ENCODE results near the gene CSH1. TPM values are rescaled to one million over a fixed set of nuclear protein-coding genes. Genes with fewer than 3 reads are reported as not detected.
"Not testable (repeated sequence)": the region's sequence is repeated elsewhere in the genome, so short reads cannot be mapped to it uniquely, and the experiment has no call there.

CSH1 gene
- total RNA-seq, 1 donor from 2014 or later, result not detected

DNA sequence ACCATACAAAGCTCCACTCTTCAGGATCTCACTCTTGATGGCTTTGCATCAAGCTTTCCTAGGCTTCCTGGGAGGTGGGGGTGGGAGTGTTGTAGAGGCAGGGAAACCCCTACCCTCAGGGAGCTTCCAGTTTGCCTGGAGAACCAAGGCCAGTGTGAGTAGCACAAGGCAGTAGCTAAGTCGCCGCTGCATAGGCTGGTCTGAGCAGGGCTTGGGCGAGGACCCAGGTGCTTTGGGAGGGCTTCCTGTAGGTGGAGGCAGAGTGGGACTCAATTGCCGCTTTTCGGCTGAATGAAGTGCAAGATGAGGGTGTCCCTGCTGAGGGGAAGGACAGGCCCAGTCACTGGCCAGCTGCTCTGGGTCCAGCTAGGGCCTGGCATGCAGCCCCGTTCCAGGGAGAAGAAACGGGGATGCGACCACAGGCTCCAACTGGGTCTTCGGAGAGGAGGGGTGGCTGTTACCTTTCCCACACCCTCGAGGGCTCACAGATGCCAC is 31.8 kb upstream of the CSH1 start:
- no peak for ATAC-seq

GRCh38 chr17:63927464-63928171 is 31.2 kb upstream of the CSH1 start:
- no peak for ATAC-seq

- no peak for ATAC-seq
Observed at GRCh38 chr17:63926164-63926563, 29.8 kb upstream of the CSH1 start.

DNA sequence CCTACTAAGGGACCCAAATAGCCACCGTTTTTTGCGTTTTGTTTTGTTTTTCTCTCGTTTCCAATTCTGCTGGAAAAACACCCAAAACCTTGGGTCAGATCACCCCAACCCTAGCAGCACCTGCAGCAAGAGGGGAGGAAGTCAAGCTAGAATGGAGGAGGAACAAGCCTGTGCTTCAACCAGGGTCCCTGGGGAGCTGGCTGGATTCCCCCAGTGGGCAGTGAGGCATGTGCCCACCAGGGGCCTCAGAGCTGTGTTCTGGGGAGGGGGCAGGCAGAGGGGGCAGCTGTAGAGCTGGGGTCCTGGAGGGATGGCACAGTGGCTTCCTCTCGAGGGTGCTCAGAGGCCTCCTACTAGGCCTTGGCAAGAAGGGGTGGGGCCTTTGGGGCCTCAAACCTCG is 29.2 kb upstream of the CSH1 start:
- no peak for ATAC-seq

- ATAC-seq, result peak; percentile 24
Observed at GRCh38 chr17:63922402-63922801, 26.0 kb upstream of the CSH1 start.

DNA sequence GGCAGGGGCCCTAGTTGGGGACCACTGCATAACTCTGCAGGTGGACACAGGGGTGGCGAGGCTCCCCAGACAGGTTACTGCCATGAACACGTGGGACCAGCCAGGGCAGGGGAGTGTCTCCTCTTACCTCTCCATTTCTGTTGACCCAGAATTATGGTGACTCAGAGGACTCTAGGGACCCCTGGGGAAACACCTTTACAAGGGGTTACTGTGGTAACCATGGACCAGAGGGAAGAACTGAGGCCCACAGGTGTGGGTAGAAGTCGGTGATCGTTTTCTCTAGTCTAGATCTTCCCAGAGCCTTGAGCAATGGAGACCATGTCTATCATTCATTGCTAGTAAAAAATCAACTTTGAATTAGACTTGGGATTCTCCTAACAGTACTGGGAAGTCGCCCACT is 24.4 kb upstream of the CSH1 start:
- ATAC-seq, result not testable (repeated sequence)

- not testable (repeated sequence) for ATAC-seq
Observed at GRCh38 chr17:63920050-63920449, 23.7 kb upstream of the CSH1 start.

- peak; percentile 84 for ATAC-seq
Observed at GRCh38 chr17:63919311-63919723, 22.9 kb upstream of the CSH1 start.

DNA sequence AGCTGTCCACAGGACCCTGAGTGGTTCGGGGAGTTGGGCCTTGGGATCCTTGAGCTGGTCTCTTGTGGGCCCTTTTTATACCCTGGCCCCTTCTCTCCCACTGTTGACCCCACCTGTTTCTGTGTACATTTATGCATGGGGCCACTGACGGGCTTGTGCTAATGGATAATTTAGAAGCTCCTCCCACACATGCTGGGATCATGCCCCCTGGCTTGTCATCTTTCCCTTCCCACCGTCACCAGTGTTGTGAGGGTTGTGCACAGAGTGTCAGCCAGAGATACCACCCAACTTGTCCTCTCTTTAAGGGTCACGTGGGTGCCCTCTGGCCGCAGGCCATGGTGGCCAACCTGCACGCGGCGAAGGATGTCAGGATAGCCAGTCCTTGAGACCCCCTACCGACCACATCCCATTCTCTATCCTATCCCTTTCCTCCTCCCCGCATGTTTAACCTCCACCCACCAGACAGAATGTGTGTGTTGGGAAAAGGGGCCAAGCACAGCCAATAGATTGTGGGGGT is 22.5 kb upstream of the CSH1 start, which contains the start of gene GH1:
Gene GH1 (minus strand): TSS at position 51 of the 517 bp plus-strand sequence. CDS start 63 bp downstream, outside the sequence.
- not testable (repeated sequence) for ATAC-seq

GRCh38 chr17:63918305-63918704 is 21.9 kb upstream of the CSH1 start:
- ATAC-seq, result no peak

GRCh38 chr17:63917646-63918045 is 21.3 kb upstream of the CSH1 start:
- ATAC-seq, result no peak

- not testable (repeated sequence) for ATAC-seq
Observed at GRCh38 chr17:63917206-63917605, 20.8 kb upstream of the CSH1 start.

DNA sequence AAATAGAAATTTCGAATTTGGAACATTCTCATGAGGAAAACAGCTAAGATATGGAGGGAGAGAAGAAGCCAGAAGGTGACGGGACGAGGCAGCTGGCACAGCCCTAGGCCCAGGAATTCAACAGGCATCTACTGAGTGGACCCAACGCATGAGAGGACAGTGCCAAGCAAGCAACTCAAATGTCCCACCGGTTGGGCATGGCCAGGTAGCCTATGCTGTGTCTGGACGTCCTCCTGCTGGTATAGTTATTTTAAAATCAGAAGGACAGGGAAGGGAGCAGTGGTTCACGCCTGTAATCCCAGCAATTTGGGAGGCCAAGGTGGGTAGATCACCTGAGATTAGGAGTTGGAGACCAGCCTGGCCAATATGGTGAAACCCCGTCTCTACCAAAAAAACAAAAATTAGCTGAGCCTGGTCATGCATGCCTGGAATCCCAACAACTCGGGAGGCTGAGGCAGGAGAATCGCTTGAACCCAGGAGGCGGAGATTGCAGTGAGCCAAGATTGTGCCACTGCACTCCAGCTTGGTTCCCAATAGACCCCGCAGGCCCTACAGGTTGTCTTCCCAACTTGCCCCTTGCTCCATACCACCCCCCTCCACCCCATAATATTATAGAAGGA is 20.3 kb upstream of the CSH1 start:
- ATAC-seq, result peak; percentile 26

GRCh38 chr17:63915753-63916152 is 19.4 kb upstream of the CSH1 start:
- not testable (repeated sequence) for ATAC-seq

GRCh38 chr17:63914471-63914870 is 18.1 kb upstream of the CSH1 start:
- no peak for ATAC-seq

DNA sequence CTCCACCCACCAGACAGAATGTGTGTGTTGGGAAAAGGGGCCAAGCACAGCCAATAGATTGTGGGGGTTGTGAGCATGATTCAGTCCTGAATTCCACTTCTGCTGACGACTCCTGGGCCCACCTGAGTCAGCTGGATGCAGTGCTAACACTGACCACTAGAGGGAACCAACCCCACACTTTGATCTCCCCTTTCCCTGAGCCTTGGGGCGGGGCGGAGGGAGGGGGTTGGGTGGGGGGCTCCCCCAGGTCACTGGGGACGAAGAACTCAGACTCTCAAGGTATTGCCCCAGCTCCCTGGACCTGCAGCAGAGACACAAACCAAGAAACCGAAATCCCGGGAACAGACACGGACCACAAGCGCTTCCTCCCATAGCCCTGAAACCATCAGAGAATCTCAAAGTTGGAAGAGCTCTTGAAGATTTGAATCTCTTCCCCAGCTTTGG is 15.3 kb upstream of the CSH1 start:
- ATAC-seq, result peak; percentile 62

- ATAC-seq, result no peak
Observed at GRCh38 chr17:63911041-63911635, 14.8 kb upstream of the CSH1 start, which contains the start of gene CSHL1. Gene CSHL1 (minus strand): TSS chr17:63911258. CDS start chr17:63911196, 62 bp downstream.

- no peak for ATAC-seq
Observed at GRCh38 chr17:63910096-63910495, 13.7 kb upstream of the CSH1 start.

GRCh38 chr17:63909586-63909985 is 13.2 kb upstream of the CSH1 start:
- ATAC-seq, result not testable (repeated sequence)

DNA sequence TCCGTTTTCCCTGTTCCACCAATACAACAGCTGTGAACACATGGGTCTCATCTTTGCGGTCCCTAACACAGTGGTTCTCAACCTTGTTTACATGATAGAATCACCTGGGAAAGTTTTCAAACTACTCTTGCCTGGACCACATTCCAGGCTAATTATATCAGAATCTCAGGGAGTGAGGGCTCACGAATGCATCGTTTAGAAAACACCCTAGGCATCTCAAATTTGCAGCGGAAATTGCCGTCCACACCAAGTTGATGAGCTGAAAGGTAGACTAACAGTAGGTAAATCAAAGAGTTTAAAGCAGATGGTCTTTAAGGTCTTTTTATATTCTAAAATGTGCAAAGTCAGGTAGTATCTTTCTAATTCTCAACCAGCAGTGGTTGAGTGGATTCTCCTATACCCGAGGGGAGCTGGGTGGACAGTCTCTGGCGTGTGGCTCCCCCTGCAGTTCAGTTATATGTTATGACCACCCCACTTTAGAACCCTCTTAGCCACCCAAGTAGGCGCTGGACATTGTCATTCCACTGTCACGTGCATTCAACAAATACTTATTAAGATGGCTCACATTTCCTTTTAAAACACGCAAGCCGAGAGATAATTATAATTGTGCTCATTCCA is 10.9 kb upstream of the CSH1 start:
- ATAC-seq, result not testable (repeated sequence)

GRCh38 chr17:63904796-63905195 is 8.4 kb upstream of the CSH1 start:
- ATAC-seq, result not testable (repeated sequence)

GRCh38 chr17:63903787-63904201 is 7.4 kb upstream of the CSH1 start:
- ATAC-seq, result peak; percentile 53

DNA sequence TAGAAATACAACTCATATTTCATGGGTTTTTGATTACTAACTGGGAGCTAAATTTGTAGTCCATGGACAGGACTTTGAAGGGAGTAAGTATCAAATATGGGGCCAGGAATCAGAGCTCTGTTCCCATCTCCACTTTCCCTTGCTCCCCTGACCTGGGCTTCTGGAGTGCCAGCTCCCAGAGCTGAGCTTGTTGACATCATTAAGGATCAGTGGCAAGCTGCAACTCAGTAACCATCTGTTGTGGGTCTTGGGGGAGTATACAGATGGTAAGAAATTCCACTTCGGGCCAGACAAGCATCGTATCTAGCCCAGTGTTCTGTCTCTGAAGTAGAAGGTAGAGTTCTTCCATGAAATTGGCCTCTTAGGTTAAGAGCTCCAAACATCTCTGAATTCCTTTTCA is 5.6 kb upstream of the CSH1 start:
- not testable (repeated sequence) for ATAC-seq

Measured in esophagus mucosa (tissue), 1 donor.